OCI-LY3 (cell line): ENCODE results near the gene CD33.

Experiments used
- H2AFZ ChIP-seq: fragments of 200-600, 300-600 bp; shearing (Covaris generic); 2 replicates; pipeline ENCODE4 v1.6.0; 2014; ENCODE audit warnings: antibody characterized with exemption, low read depth, low read length
- H3K27ac ChIP-seq: fragments of 200-600, 300-600 bp; sonication (generic); 2 replicates; pipeline ENCODE4 v1.5.1; 2014; ENCODE audit warnings: mild to moderate bottlenecking, low read length, moderate library complexity, mixed read lengths
- H3K27me3 ChIP-seq: fragments of 200-600, 300-600 bp; sonication (generic); 2 replicates; pipeline ENCODE4 v1.6.1; 2014; ENCODE audit warnings: low read depth, low read length, mixed read lengths
- H3K36me3 ChIP-seq: fragments of 200-600, 300-600 bp; sonication (generic); replicated peaks from 2 replicates; pipeline ENCODE3; 2014; ENCODE audit warnings: low read depth, low read length, mixed read lengths
- H3K4me1 ChIP-seq: fragments of 300-600, 200-600 bp; sonication (generic); 2 replicates; pipeline ENCODE4 v1.6.1; 2014; ENCODE audit warnings: low read length, mixed read lengths
- H3K4me2 ChIP-seq: fragments of 200-600, 300-600 bp; sonication (generic); 2 replicates; pipeline ENCODE4 v1.6.1; 2014; ENCODE audit warnings: low read length, mixed read lengths
- H3K4me3 ChIP-seq: fragments of 300-600, 200-600 bp; sonication (generic); 2 replicates; pipeline ENCODE4 v1.5.1; 2014; ENCODE audit warnings: antibody characterized with exemption, mild to moderate bottlenecking, low read length, moderate library complexity
- H3K79me2 ChIP-seq: fragments of 300-600, 200-600 bp; shearing (Covaris generic); 2 replicates; pipeline ENCODE4 v1.6.1; 2014; ENCODE audit warnings: mild to moderate bottlenecking, low read length, mixed read lengths
- H3K9ac ChIP-seq: fragments of 300-600, 200-600 bp; shearing (Covaris generic); 2 replicates; pipeline ENCODE4 v1.6.0; 2014; ENCODE audit warnings: mild to moderate bottlenecking, low read length, moderate library complexity
- H3K9me3 ChIP-seq: fragments of 200-600, 300-600 bp; shearing (Covaris generic); 2 replicates; pipeline ENCODE4 v1.6.1; 2014; ENCODE audit warnings: low read length, mixed read lengths; ENCODE audit not compliant: insufficient read depth
- H4K20me1 ChIP-seq: fragments of 200-600, 300-600 bp; sonication (generic); 2 replicates; pipeline ENCODE4 v1.6.1; 2016; ENCODE audit warnings: low read length, mixed read lengths; ENCODE audit not compliant: insufficient read depth
- CTCF ChIP-seq: fragments of 200-600, 300-600 bp; sonication (generic); IDR thresholded peaks from 2 replicates; pipeline ENCODE4 v1.5.1; 2014; ENCODE audit warnings: antibody characterized with exemption, low read length, low read depth
- EZH2phosphoT487 ChIP-seq: fragments of 200-600 bp; shearing (Covaris generic); IDR thresholded peaks from 2 replicates; pipeline ENCODE4 v1.6.1; 2018; ENCODE audit warnings: antibody characterized with exemption, mixed run types, low read depth

Gene CD33

GRCh38 chr19:51257471-51257870, 32.6 kb downstream of the CD33 start:
- Histone ChIP-seq H3K27ac (no peak overlapping the region), H3K36me3 (no peaks in the 10 kb centered on the region), H3K4me1 (no peaks in the 10 kb centered on the region), H4K20me1 (no peaks in the 10 kb centered on the region), H3K27me3 (peaks cover 51% of the 10 kb centered on the region), H3K79me2 (no peaks in the 10 kb centered on the region), H3K4me3 (no peak overlapping the region), H2AFZ (no peak overlapping the region), H3K9ac (no peak overlapping the region), H3K9me3 (no peaks in the 10 kb centered on the region), H3K4me2 (no peak overlapping the region)
- TF ChIP-seq EZH2phosphoT487 (no peak), CTCF (no peak)

- H3K79me2 ChIP-seq, result no peaks in the 10 kb centered on the region
- H3K36me3 ChIP-seq, result no peaks in the 10 kb centered on the region
- no peak overlapping the region for H3K27ac ChIP-seq
- no peak overlapping the region for H3K9ac ChIP-seq
- no peaks in the 10 kb centered on the region for H3K9me3 ChIP-seq
- H3K4me1 ChIP-seq, result peaks cover under 1% of the 10 kb centered on the region
- no peak overlapping the region for H2AFZ ChIP-seq
- no peak overlapping the region for H3K4me3 ChIP-seq
- TF ChIP-seq EZH2phosphoT487, result no peak
- TF ChIP-seq CTCF, result no peak
- H3K27me3 ChIP-seq, result peaks cover 59% of the 10 kb centered on the region
- H4K20me1 ChIP-seq, result no peaks in the 10 kb centered on the region
- no peak overlapping the region for H3K4me2 ChIP-seq
Observed at GRCh38 chr19:51258165-51259160, 33.6 kb downstream of the CD33 start.

GRCh38 chr19:51259348-51260245, 34.7 kb downstream of the CD33 start:
- Histone ChIP-seq H2AFZ (no peak overlapping the region), H3K9ac (no peak overlapping the region), H3K4me2 (no peak overlapping the region), H3K9me3 (no peaks in the 10 kb centered on the region), H3K4me3 (no peak overlapping the region), H3K79me2 (no peaks in the 10 kb centered on the region), H3K27me3 (peaks cover 61% of the 10 kb centered on the region), H4K20me1 (no peaks in the 10 kb centered on the region), H3K4me1 (peaks cover 10% of the 10 kb centered on the region), H3K36me3 (no peaks in the 10 kb centered on the region), H3K27ac (no peak overlapping the region)
- TF ChIP-seq EZH2phosphoT487 (no peak), CTCF (peak; percentile 95)

GRCh38 chr19:51263808-51264207, 38.9 kb downstream of the CD33 start:
- Histone ChIP-seq H3K27ac (no peak overlapping the region), H4K20me1 (no peaks in the 10 kb centered on the region), H3K4me1 (peaks cover 10% of the 10 kb centered on the region), H3K36me3 (no peaks in the 10 kb centered on the region), H2AFZ (no peak overlapping the region), H3K9ac (no peak overlapping the region), H3K27me3 (peaks cover 50% of the 10 kb centered on the region), H3K4me3 (no peak overlapping the region), H3K79me2 (no peaks in the 10 kb centered on the region), H3K4me2 (0 out of 2 replicates have a peak overlapping the region, but pooled peaks have one; percentile 14), H3K9me3 (no peaks in the 10 kb centered on the region)
- TF ChIP-seq EZH2phosphoT487, result no peak
- TF ChIP-seq CTCF, result no peak
